HCEC 1CT (cell line): ENCODE results near the gene PLA2G6.

Experiments used
- DNase-seq: peaks from one replicate; pipeline ENCODE4 v3.0.0-alpha.2; 2017

Gene PLA2G6

DNA sequence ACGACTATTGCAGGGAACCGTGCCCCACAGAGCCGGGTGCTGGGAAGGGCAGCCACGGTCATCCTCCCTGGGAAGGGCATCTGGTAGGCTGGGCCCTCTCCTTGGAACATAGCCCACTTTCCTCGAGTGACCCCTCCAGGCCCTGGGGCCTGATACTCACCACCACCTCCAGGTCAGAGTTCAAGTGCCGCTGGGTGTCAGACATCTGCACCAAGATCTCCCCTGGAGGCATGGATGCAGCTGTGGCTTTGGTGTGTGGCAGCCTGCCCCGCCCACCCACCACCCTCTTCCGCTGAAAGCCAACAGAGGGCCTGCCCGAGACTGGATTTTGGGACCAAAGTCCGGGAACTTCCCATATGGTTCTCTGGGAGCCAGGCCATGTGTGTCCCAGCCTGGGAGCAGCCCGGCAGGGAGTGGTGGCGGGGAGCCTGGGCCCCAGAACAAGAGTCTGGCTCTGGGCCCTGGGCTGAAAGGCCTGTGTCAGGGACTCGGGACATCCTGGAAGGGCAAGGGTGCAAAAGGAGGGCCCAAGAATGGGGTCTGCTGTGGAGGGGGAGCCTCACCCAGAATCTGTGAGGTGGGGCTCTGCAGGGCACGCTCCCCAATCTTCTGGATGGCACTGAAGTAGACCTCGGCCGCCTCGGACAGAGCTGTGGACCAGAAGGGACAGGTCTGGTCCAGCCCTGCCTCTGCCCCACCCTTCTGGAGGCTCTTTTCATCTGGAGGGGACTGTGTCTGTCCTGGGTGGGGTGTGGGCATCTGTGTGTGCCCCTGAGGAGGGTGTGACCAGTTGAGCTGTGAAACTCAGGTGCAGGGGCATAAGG lies 73.7 kb downstream of the PLA2G6 start:
- no peak for DNase-seq

DNA sequence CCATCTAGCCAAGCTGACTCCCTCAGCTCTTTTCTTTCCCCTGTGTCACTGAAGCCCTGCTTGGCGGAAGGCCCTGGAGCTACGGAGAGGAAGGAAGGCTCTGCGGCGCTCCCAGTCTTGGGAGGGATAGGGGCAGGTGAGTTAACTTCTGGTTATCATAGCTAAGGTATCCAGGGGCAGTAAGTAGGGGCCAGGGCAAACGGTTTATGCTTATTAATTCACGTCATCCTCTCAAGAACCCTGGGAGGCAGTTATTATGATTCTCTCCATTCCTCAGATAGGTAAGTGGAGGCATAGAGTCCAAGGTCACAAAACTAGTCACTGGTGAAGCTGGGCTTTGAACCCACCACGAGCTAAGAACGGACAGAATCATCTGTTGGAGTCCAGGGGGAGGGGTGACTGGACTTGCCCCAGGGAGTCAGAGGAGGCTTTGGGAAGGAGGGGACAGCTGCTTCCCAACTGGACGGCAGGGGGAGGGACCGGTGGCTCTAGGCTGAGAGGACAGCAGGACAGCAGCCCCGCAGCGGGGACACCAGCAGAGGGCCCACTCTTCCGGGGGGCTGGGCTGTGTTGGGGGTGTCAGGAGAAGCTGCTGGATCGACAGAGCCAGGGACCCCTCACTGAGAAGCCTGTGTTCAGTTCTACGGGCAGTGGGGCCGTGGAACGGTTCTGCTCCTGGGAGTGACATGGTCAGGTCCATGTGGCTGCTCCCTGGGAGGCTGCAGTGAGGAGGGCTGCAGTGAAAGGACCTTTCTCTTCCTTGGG lies 74.6 kb downstream of the PLA2G6 start:
- DNase-seq = no peak

DNA sequence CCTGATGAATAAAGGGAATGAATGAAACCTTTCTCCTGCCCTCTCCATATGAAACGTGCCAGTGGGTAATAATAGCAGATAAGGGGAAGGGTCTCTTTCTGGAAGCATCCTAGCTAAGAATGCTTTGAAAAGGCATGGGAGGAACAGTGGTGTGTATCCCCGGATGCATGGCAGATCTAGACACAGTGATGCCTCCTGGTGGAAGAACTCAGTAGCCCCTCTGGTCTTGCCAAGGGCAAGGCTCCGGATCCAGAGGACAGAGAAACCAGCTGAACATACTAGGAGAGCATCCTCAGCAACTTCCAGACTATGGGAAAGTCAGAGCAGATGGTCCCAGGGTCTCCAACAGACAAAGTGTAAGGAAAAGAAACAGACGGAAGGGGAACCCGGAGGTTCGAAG lies 77.5 kb downstream of the PLA2G6 start:
- DNase-seq = no peak

DNA sequence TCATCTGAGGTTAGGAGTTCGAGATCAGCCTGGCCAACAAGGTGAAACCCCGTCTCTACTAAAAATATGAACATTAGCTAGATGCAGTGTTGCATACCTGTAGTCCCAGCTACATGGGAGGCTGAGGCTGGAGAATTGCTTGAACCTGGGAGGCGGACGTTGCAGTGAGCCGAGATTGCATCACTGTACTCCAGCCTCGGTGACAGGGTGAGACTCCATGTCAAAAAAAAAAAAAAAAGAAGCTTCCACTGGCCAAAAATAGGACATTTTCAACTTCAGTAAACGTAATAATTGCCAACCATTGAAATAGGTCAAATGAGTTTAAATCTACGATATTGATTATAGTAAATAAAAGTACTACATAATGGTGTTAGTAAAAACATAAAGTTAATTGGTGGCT lies 78.0 kb downstream of the PLA2G6 start:
- DNase-seq = no peak

DNA sequence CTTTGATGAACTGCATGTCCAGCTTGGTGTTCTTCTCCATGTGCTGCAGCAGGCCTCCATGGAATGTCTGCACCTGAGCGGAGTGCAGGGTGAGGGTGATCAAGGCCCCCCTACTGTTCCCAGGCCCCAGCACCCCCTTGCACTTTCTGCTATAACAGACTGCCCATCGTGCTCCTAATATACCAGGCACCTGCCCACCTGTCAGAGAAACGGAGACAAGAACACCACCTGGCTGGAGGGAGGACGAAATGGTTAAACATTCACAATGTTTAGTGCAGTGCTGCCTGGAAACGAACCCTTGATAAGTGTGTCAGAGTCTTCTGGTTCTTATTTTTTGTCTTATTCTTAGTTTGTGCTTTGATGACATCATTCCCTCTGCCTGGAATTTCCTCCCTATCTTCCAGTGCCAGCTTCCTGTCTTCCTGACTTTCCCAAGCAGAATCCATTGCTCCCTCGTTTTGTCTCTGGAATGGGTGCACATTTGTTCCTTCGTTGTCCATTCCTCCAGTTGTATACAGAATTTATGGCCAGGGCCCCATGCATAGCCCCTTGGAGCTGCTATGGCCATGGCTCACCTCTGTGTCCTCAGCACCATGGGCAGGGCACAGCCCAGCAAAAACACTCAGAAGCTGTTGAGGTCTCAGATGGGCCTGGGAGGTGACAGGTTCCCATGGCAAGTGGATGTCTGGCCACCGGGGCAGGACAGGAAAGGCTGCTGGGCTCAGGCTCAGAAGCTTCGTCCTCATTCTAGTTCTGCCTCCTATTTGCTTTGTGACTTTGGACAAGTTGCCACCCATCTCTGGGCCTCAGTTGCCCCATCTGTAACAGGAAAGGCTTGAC lies 83.0 kb downstream of the PLA2G6 start:
- DNase-seq = peak; percentile 45

DNA sequence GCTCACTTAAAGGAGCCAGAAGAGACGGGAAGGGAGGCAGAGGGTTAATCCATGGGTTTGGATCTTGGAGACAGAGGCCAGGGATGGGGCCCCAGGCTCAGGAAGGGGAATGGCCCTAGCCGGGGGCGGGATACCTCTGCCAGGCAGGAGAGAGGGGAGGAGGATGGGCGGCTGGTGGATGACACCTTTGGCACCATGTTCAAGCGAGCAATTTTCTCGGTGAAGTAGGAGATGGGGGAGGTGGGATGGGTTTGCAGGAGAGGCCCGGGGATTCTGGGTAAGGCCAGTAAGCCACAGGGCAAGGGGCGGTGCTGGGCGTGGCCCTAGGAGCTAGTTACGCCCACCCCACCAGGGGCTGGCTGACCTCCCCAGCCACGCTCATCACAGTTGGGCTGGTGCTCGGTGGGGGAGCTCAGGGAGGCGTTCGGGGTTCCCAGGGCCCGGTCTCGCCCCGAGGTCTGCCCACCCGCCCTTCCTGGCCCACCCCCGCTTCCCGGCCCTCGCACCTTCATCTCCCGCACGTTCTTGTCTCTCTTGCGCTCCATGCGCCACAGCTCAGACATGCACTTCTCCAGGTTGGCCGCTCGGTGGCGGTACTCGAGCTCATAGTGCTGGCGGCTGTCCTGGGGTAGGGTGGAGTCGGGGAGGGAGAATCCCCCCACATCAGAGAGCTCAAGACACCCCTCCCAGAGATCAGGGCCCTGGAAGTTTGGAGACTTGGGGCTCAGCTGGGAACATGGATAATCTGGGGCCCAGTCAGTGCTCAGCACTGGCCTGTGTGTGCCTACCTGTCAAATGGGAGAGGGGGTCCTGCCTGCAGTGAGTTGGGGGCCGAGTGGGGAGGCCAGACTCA lies 83.8 kb downstream of the PLA2G6 start:
- no peak for DNase-seq

DNA sequence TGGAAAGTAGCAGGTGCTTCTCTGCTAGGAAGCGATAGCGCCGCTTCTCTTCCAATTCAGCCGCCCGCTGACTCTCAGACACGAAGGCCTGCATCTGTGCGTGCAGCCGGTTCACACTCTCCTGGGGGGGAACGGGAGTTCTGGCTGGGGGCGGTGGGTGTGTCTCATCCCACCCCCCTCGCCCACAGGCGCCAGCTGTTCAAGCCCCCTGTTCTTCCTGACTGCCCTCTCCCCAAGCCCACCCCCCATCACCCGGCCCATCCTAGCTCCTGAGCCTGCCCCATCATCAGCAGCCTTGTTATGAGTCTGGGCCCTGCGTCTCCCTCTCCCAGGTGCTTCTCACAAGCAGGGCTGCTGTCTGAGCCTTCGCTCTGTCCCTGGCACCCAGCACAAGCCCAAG lies 84.6 kb downstream of the PLA2G6 start:
- DNase-seq = no peak

DNA sequence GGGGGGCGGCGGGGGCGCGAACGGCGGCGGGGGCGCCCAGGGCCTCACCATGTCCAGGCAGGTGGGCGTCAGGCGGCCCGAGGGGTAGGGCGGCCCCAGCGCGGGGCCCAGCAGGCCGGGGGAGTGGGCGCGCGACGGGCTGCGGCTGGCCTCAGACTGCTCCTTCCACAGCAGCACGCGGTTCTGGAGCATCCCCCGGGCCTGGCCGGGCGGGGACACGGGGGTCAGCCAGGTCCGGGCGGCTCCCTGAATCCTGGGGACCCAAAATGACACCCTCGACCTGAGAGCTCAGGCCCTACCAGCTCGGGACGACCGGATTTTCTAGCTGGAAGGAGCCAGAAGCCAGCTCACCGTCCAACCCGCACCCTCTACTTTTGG lies 92.2 kb downstream of the PLA2G6 start:
- DNase-seq = no peak

DNA sequence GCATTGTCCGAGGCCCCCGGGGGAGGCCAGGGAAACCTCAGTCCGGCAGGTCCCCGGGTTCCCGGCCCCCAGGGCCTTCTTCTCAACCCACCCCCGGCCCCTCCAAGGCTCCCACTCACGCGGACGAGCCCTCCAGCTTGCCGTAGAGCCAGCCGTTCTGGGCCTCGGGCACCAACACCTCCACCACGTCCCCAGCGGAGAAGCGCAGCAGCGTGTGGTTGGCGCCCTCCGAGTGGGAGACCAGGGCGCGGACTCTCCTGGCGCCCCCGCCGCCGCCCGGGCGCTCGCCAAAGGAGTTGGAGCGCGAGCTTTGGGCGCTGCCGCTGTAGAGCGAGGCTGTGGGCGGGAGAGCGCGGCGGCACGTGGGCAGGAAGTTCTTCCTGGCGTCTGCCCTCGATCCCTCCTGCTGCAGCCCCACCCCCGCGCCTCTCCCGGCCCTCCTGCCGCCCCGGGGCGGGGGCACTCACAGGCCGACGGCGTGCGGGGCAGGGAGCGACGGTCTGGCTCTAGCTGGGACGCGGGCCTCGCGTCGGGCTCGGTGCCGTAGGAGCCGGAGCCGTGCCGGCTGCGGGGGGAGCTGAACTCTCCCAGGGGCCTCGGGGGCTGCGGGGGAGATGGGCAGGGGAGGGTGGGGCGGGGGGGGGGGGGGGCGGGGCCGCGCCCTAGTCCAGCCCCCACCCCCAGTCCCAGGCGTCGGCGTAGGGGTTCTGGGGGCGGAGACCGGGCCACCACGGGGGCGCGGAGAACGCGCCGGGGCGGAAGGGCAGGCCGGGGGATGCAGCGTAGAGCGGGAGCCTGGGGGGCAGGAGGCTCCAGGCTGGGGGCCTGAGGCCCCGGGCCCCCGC lies 92.8 kb downstream of the PLA2G6 start:
- no peak for DNase-seq

DNA sequence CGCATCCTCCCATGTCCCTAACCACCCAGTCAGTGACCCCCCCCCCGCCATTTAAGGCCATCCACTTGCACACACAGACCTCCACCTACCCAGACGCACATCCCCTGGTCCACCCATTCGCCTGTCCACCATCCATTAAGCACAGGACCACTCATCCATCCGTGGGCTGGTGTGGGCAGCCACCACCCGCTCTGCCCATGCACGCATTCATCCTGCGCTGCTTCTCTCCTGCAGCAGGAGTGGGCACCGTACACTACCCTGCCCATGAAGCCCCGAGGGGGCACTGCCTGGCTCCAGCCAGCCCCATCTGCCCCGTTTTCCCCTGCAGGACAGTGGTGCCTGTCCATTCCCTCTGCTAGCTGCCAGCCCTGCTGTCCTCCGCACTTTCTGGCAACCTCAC lies 93.8 kb downstream of the PLA2G6 start:
- DNase-seq = no peak

DNA sequence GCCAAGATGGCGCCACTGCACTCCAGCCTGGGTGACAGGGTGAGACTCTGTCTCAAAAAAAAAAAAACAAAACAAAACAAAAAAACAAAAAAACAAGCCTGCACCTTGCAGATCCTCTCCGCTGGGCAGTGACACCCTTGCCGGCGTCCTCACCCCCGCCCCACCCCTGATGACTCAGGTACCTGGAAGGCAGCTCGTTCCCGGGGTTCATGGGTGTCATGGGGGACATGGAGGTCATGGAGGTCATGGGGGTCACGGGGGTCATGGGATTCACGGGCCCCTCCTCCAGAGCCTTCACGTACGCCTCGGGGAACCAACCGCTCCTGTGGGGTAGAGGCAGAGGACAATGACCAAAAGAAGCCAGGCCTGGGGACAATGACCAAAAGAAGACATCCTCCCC lies 94.7 kb downstream of the PLA2G6 start:
- no peak for DNase-seq

DNA sequence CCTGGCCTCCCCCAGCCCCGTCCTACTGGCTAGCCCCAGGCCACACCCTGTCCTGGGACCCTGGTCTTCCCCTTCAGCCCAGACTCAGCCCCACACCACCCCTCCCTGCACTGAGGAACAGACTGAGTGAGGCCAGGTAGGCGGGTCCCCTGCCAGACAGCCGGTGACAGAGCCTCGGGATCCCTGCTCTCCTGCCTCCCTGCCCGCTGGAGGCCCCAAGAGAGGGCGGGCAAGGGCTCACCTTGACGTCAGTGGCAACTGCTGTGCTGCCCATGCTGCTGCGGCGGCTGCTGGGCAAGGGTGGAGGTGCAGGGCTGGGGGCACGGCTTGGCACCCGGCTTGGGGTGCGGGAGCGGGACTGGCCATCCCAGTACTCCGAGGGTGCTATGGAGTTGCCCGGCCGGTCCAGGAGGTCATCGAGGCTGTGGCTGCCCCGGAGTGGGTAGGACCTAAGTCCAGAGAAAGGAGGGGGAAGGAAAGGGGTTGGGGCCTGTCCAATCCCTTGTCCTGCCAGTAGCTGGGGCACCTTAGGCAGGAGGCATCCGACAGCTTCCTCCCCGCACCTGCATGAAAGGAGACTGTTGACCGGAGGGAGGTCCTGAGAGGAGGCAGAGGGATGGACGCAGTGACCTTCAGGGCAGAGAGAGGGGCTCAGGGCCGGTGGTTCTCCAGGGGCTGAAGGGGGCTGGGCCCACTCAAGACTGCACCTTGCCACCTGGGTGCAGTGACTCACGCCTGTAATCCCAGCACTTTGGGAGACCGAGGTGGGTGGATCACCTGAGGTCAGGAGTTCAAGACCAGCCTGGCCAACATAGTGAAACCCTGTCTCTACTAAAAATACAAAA lies 95.4 kb downstream of the PLA2G6 start:
- DNase-seq = no peak

DNA sequence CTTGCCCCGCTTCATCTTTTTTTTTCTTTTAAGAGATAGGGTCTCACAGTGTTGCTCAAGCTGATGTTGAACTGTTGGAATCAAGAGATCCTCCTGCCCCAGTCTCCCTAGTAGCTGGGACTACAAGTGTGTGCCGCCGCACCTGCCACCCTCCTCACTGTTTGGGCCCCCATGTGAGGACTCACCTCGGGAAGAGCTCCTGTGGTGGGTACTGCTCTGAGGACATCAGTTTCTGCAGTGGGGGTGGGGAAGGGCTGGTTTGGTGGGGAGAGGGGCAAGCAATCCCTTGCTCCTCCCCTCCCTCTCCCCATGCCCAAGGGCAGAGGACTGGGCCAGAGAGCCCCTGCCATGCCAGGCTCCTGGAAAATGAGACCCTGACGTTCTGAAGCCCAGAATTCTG lies 96.1 kb downstream of the PLA2G6 start:
- no peak for DNase-seq

DNA sequence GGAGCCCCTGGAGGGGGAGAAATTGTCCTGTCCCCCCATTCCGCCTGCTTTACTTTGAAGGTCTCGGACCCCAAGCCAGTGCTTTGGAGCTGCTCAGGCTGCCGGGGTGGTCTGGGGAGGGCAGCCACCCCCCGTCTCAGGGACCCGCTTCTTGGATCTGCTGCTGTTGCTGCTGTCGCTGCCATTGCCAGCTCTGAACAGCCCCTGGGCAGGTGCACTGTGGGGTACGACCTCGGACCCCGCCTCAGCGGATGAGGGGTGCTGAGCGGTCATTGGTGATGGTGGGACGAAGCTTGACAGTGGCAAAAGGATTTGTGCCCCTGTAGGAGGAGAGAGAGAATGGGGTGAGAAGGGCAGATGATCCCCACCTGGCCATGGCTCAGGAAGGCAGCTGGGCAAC lies 96.6 kb downstream of the PLA2G6 start:
- DNase-seq = no peak

DNA sequence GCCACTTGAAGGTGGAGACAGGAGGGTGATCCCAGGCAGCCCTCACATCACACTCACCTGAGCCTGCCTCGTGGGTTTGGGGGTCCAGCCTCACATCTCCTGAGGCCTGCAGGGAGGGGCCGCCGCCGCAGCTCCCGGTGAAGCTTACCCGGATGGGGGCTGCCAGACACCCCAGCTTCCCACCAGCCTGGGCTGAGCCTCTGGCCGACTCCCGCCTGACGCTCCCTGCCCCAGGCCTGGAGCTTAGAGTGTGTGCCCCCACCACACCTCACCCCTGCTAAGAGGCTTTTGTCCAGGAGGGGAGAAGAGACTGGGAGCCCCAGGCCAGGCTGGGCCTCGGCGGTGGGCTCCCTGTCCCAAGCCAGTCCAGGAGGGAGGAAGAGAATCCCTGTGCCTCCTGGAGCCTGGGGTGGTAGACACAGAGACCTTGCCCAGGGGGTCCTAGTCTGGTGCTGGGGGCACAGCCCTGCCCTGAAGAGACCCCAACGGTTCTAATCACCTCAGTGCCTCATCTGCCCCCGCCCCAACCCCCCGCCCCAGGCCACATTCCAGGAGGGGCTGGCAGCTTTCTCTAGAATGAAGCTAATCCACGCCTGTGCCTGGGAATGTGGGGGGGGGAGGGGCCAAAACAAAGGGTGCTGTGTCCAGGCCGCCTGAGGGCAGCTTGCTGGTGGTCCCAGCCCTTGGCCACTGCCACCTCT lies 97.5 kb downstream of the PLA2G6 start, which contains the start of gene SLC16A8:
SLC16A8 (minus strand) TSS at position 254 of the 701 bp plus-strand sequence. CDS start 1,311 bp downstream, outside the sequence.
- no peak for DNase-seq

DNA sequence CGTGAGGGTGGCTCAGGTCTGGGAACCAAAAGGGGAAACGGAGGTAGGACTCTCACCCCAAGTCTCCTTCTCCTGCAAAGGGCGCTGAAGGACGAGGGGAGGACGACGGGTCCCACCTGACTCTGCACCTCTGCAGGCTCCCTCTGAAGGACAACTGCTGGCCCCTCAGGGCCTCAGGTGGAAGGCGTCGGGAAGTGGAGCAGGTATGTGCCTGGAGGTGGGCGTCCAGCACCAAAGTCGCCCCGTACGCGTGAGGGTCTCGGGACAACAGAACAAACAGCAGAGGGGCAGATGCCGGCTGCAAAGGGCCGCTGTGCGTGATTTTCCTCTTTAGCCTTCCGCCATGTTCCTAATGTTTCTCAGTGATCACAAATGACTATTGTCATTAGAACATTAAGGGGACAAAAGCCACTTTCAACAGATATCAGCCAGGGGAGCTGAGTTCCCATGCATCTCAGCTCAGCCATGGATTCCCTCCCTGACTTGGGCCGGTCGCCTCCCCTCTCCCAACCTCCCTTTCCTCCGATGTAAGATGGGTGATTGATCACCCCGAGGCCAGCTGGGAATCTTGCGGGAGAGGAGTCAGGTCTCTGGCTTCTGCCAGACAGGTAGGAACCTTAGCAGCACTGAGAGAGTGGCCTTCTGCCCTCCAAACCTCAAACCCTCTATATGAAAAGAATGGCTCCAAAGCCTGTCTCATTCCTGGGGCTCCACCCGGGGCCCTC lies 98.5 kb downstream of the PLA2G6 start:
- no peak for DNase-seq

DNA sequence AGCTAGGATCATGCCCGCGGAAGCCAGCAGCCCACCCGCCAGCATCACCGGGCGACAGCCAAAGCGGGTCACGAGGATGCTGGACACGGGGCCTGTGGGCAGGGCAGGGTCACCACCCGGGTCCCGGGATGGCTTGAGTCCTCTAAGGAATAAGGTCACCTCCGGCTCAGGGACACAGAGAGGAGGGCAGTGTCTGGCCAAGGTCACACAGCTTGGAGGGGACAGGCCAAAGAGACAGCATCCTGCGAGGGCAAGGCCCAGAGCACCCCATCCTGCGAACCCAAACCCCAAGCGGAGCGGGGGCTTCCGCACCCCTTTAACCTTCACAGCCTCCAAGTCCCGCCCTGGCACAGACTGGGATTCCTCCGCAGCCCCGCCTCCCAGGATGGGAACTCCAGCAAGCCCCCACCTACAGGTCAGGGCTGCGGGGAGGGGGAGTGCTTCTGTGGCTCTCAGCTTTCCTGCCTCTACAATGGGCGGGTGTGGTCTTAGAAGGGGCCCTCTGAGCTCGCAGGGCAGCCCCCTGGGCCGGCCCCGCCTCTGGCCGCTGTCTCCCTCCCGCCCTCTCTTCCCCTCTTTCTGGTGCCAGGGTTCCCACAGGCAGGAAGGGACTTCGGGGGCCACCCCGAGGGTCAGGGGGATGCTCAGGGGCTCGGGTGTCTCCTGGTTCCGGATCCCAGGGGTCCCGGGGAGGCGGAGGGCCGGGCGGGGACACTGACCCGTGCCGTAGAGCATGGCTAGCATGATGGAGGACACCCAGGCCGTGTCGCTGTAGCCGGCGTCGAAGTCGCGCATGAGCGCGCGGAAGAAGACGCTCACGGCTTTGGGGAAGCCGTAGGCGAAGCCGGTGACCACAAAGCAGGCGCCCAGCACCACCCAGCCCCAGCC lies 99.4 kb downstream of the PLA2G6 start:
- DNase-seq = no peak

DNA sequence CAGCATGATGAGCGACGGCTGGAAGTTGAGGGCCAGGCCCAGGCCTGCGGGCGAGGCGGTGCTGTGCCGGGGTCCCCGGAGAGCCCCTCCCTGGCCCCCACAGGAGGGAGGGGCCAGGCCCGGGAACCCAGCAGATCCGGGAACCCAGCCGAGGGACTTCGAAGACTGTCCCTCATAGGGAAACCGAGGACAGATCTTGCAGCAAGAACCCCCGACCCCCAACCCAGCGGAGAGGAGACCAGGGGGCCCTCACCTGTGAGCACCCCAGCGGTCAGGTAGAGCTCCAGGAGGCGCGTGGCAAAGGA lies 100.0 kb downstream of the PLA2G6 start:
- DNase-seq = no peak
